HepG2 (cell line): ENCODE data around the gene STK40. TPM values are rescaled to one million over a fixed set of nuclear protein-coding genes. Genes with fewer than 3 reads are reported as not detected.

Experiments used
- DNMT3B ChIP-seq: conservative IDR thresholded peaks from 2 replicates; pipeline ENCODE4 v1.6.1; 2016; ENCODE audit warnings: missing biosample characterization, control low read depth
- E2F1 ChIP-seq: sonication (generic); formaldehyde crosslinking; IDR thresholded peaks from 2 replicates; pipeline ENCODE4 v1.5.0; 2020; ENCODE audit warnings: missing genetic modification reagents
- KLF13 ChIP-seq: sonication (generic); formaldehyde crosslinking; IDR thresholded peaks from 2 replicates; pipeline ENCODE4 v1.4.0; 2020; ENCODE audit warnings: mild to moderate bottlenecking, missing genetic modification reagents
- POLR2A ChIP-seq, 2 experiments: IDR thresholded peaks; 2 replicates each; pipeline ENCODE4 v1.6.1; 2011; ENCODE audit warnings: low read depth in 2 of 2, low read length in 2 of 2, mild to moderate bottlenecking in 1 of 2, moderate library complexity in 1 of 2; ENCODE audit not compliant: insufficient read depth in 1 of 2
- RERE ChIP-seq: IDR thresholded peaks from 2 replicates; pipeline ENCODE4 v1.6.1; 2016; ENCODE audit warnings: low read depth, missing genetic modification reagents, missing compliant biosample characterization
- SMAD1 ChIP-seq: sonication (generic); formaldehyde crosslinking; IDR thresholded peaks from 2 replicates; pipeline ENCODE4 v1.4.0; 2020; ENCODE audit warnings: missing genetic modification reagents, low read depth, mild to moderate bottlenecking, borderline replicate concordance
- SNRNP70 ChIP-seq: fragments of 200-400 bp; formaldehyde crosslinking; IDR thresholded peaks from 2 replicates; pipeline ENCODE4 v1.6.1; 2017; ENCODE audit warnings: mild to moderate bottlenecking, low read depth, low read length, moderate library complexity
- TAF1 ChIP-seq: sonication (generic); formaldehyde crosslinking; IDR thresholded peaks from 2 replicates; pipeline ENCODE4 v1.4.0; 2020; ENCODE audit warnings: missing genetic modification reagents
- TFE3 ChIP-seq: IDR thresholded peaks from 2 replicates; pipeline ENCODE4 v1.6.1; 2016
- ZNF101 ChIP-seq: sonication (generic); formaldehyde crosslinking; IDR thresholded peaks from 2 replicates; pipeline ENCODE4 v1.4.0; 2020; ENCODE audit warnings: mild to moderate bottlenecking, low read depth, missing genetic modification reagents, borderline replicate concordance
- ZNF580 ChIP-seq: IDR thresholded peaks from 2 replicates; pipeline ENCODE4 v1.6.1; 2016; ENCODE audit warnings: low read depth, borderline replicate concordance
- polyA plus RNA-seq, 8 experiments: library from polyadenylated mRNA; depleted of rRNA in 3 of 8; stranded (reverse) in 7 of 8; unstranded in 1 of 8; fragments of >200 nt; fragmentation: Illumina TruSeq in 4 of 8; extraction: Trizol in 4 of 8; gene quantifications; 2 replicates each; pipeline versions ENCODE4 v1.2.1 to v1.2.3, GENCODE V29; 2011 to 2016; ENCODE audit warnings: low read depth in 4 of 8, missing spikeins in 1 of 8, mixed read lengths in 1 of 8; ENCODE audit not compliant: insufficient read depth in 1 of 8
- total RNA-seq, 5 experiments: library from RNA; depleted of rRNA; stranded (reverse); fragments of >200 nt; fragmentation: Illumina TruSeq; extraction: Trizol; gene quantifications; 2 replicates each; pipeline ENCODE4 v1.2.3, GENCODE V29; 2016; ENCODE audit warnings: low read depth in 1 of 5
- TF ChIP-seq, protein P1 (sequence below): sonication (generic); formaldehyde crosslinking; IDR thresholded peaks from 2 replicates; pipeline ENCODE4 v1.5.0; 2020; ENCODE audit warnings: mild to moderate bottlenecking, missing genetic modification reagents

STK40 gene
- total and polyA plus RNA-seq, 2 of the 13 experiments (the other 11 are each of a cell fraction or from before 2014, with no cell fraction given): 33.8 to 35.1 TPM

GRCh38 chr1:36306210-36306901 is 79.4 kb downstream of the STK40 start, which contains the start of gene SH3D21 (continued):
- 0 out of 2 replicates have a peak, but pooled peaks have one; percentile 37 for TF ChIP-seq E2F1 (CRISPR knock-in tag)
- peak; percentile 16 to 68; a peak in 2 of 4 replicates for TF ChIP-seq POLR2A (IDR thresholded peaks at IDR 0.05; ENCODE audit: insufficient read depth in 1 of 2, low read depth in 2 of 2, low read length in 2 of 2)
- no peak for TF ChIP-seq RERE (CRISPR knock-in tag)
- TF ChIP-seq TFE3 (CRISPR knock-in tag): no peak
- TF ChIP-seq ZNF101 (CRISPR knock-in tag): no peak
- TF ChIP-seq SMAD1 (CRISPR knock-in tag): 0 out of 2 replicates have a peak, but pooled peaks have one; percentile 32
- no peak for TF ChIP-seq DNMT3B (CRISPR knock-in tag)
- peak; percentile 65; the same call in 1 of the 2 replicates for TF ChIP-seq SNRNP70
- no peak for TF ChIP-seq KLF13 (CRISPR knock-in tag)
- TF ChIP-seq ZNF580 (CRISPR knock-in tag): no peak
- peak; percentile 44 for TF ChIP-seq TAF1 (CRISPR knock-in tag)
- TF ChIP-seq, protein P1, sequence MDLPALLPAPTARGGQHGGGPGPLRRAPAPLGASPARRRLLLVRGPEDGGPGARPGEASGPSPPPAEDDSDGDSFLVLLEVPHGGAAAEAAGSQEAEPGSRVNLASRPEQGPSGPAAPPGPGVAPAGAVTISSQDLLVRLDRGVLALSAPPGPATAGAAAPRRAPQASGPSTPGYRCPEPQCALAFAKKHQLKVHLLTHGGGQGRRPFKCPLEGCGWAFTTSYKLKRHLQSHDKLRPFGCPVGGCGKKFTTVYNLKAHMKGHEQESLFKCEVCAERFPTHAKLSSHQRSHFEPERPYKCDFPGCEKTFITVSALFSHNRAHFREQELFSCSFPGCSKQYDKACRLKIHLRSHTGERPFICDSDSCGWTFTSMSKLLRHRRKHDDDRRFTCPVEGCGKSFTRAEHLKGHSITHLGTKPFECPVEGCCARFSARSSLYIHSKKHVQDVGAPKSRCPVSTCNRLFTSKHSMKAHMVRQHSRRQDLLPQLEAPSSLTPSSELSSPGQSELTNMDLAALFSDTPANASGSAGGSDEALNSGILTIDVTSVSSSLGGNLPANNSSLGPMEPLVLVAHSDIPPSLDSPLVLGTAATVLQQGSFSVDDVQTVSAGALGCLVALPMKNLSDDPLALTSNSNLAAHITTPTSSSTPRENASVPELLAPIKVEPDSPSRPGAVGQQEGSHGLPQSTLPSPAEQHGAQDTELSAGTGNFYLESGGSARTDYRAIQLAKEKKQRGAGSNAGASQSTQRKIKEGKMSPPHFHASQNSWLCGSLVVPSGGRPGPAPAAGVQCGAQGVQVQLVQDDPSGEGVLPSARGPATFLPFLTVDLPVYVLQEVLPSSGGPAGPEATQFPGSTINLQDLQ (CRISPR knock-in tag): 0 out of 2 replicates have a peak, but pooled peaks have one; percentile 50
